ENCODE measurements around the gene TMEM134.

The TMEM134 gene

DNA sequence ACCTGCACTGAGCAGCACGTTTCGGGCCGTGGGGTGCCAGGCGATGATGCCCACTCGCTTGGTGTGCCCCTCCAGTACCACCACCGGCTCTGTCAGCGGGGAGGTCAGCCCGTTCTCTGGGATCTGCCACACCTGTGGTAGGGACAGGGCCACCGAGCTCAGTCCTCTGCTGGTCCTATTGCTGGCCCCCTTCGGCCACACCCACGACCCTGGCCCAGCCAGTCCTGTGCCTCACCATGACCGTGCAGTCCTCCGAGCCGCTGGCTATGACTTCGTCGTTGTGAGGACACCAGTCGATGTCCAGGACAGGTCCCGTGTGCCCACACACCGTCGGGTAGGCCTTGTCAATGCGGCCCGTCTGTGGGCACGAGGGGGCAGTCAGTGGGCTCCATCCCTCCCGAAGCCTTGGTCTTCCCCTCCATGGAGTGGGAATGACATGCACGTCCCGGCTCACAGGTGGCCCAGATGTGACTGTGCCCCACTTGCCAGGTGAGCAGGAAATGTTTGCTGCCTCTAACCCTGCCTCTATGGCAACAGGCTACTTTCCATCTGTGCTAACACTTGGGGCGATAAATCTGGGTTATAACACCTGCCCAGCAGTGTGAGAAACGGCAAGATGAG is 27.2 kb downstream of the TMEM134 start:
- DNase-seq (ENCODE audit: low read depth): no peak
- TF ChIP-seq CTCF (IDR thresholded peaks at IDR 0.05; ENCODE audit: low read length, missing control alignments): no peak
- no peak overlapping the region for H3K4me3 ChIP-seq (replicated peaks; ENCODE audit: low read depth, low read length)

GRCh38 chr11:67441098-67441563 is 27.9 kb downstream of the TMEM134 start:
- no peak for TF ChIP-seq CTCF (IDR thresholded peaks at IDR 0.05; ENCODE audit: low read length, missing control alignments)
- H3K4me3 ChIP-seq (replicated peaks; ENCODE audit: low read depth, low read length): no peak overlapping the region
- DNase-seq (ENCODE audit: low read depth): no peak

GRCh38 chr11:67440229-67441097 is 28.6 kb downstream of the TMEM134 start:
- H3K4me3 ChIP-seq (replicated peaks; ENCODE audit: low read depth, low read length): no peak overlapping the region
- no peak for DNase-seq (ENCODE audit: low read depth)
- no peak for TF ChIP-seq CTCF (IDR thresholded peaks at IDR 0.05; ENCODE audit: low read length, missing control alignments)

- peak; percentile 13 for TF ChIP-seq CTCF (IDR thresholded peaks at IDR 0.05; ENCODE audit: low read length, missing control alignments)
- H3K4me3 ChIP-seq (replicated peaks; ENCODE audit: low read depth, low read length): no peak overlapping the region
- DNase-seq (ENCODE audit: low read depth): no peak
These were observed 29.5 kb downstream of the TMEM134 start for GRCh38 chr11:67439321-67440228.

DNA sequence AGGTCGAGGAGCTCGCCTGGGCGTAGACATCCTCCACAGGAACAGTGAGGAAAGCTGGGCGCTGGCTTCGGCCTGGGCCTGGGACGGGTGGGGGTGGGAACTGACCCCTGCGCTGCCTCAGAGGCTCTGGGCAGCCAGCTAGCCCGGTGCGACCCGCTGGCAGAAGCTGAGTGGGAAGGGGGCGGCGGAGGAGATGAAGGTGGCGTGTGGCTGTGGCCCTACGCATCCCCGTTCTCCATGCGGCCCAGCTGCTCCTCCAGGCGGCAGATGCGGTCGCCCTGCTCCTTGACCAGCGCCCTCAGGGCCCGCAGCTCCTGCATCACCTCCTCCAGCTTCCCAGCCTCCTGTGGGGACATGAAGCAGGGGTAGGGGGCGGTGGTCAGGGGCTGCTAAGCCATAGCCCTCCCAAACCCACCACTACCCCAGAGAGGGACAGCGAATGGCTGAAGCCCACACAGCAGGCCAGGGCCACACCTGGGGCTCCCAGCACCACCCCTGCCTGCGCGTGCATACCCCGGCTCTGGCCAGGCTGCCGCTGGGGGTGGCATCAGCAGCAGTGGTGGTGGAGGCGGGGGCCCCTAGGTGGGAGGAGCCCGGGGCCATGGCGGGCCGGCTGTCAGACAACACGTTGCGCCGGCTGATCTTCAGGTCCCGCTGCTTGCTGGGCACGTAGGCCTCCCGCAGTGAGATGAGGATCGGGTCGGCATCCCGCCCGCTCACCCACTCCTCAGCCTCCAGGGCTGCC is 30.7 kb downstream of the TMEM134 start:
- DNase-seq (ENCODE audit: low read depth): no peak
- no peak overlapping the region for H3K4me3 ChIP-seq (replicated peaks; ENCODE audit: low read depth, low read length)
- no peak for TF ChIP-seq CTCF (IDR thresholded peaks at IDR 0.05; ENCODE audit: low read length, missing control alignments)

DNA sequence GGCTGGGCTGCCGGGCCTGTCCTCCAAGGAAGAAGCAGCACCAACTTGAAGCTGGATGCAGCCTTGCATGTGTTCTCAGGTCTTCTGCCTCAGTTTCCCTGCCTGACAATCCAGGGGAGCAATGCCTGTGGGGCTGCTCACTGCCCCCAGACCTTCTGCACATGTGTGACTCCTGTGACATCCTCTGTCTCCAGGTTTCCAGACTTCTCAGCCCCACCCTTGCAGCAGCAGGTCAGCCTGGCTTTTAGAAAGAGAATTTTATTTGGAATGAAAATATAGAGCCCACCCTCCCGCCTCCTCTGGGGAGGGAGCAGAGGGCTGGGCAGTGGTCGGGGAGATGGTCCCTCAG is 31.3 kb downstream of the TMEM134 start:
- TF ChIP-seq CTCF (IDR thresholded peaks at IDR 0.05; ENCODE audit: low read length, missing control alignments): no peak
- no peak for DNase-seq (ENCODE audit: low read depth)
- no peak overlapping the region for H3K4me3 ChIP-seq (replicated peaks; ENCODE audit: low read depth, low read length)

Measured in fibroblast of pulmonary artery (primary cell).